KMS-11 (cell line): ENCODE data around the gene HERC6.

Experiments
- H2AFZ ChIP-seq: fragments of 200-600 bp; sonication (generic); 2 replicates; pipeline ENCODE4 v1.6.1; 2016; ENCODE audit warnings: antibody characterized with exemption, mixed run types, low read depth
- H3K27ac ChIP-seq: fragments of 200-600 bp; sonication (generic); 2 replicates; pipeline ENCODE4 v1.6.1; 2016; ENCODE audit warnings: mild to moderate bottlenecking, mixed run types
- H3K27me3 ChIP-seq: fragments of 200-600 bp; sonication (generic); 2 replicates; pipeline ENCODE4 v1.6.1; 2017; ENCODE audit warnings: mild to moderate bottlenecking, low read depth, mixed run types, moderate library complexity; ENCODE audit not compliant: insufficient read depth
- H3K36me3 ChIP-seq: fragments of 200-600 bp; sonication (generic); 2 replicates; pipeline ENCODE4 v1.6.1; 2017; ENCODE audit warnings: mild to moderate bottlenecking, mixed run types; ENCODE audit not compliant: insufficient read depth
- H3K4me1 ChIP-seq: fragments of 200-600 bp; sonication (generic); 2 replicates; pipeline ENCODE4 v1.6.1; 2016; ENCODE audit warnings: mild to moderate bottlenecking, low read depth, mixed run types; ENCODE audit not compliant: poor library complexity, severe bottlenecking
- H3K4me2 ChIP-seq: fragments of 200-600 bp; sonication (generic); 2 replicates; pipeline ENCODE4 v1.7.0; 2016; ENCODE audit warnings: mild to moderate bottlenecking, mixed run types
- H3K4me3 ChIP-seq: fragments of 200-600 bp; sonication (generic); IDR thresholded peaks from 2 replicates; pipeline ENCODE4 v1.6.1; 2017; ENCODE audit warnings: low read depth, low read length, mixed read lengths; ENCODE audit not compliant: insufficient read depth
- H3K79me2 ChIP-seq: fragments of 200-600 bp; sonication (generic); 2 replicates; pipeline ENCODE4 v1.6.1; 2016; ENCODE audit warnings: low read depth, mixed run types; ENCODE audit not compliant: insufficient read depth
- H3K9ac ChIP-seq: fragments of 200-600 bp; sonication (generic); 2 replicates; pipeline ENCODE4 v1.6.1; 2016; ENCODE audit warnings: mild to moderate bottlenecking, mixed run types
- H4K20me1 ChIP-seq: fragments of 200-600 bp; sonication (generic); 2 replicates; pipeline ENCODE4 v1.6.1; 2016; ENCODE audit warnings: mild to moderate bottlenecking, mixed run types; ENCODE audit not compliant: insufficient read depth
- TF ChIP-seq, protein P1 (sequence below): fragments of 200-600 bp; sonication (generic); conservative IDR thresholded peaks from 2 replicates; pipeline ENCODE4 v1.6.1; 2017; ENCODE audit warnings: low read depth, mild to moderate bottlenecking, antibody characterized with exemption, low read length, moderate library complexity, mixed read lengths

Gene HERC6

DNA sequence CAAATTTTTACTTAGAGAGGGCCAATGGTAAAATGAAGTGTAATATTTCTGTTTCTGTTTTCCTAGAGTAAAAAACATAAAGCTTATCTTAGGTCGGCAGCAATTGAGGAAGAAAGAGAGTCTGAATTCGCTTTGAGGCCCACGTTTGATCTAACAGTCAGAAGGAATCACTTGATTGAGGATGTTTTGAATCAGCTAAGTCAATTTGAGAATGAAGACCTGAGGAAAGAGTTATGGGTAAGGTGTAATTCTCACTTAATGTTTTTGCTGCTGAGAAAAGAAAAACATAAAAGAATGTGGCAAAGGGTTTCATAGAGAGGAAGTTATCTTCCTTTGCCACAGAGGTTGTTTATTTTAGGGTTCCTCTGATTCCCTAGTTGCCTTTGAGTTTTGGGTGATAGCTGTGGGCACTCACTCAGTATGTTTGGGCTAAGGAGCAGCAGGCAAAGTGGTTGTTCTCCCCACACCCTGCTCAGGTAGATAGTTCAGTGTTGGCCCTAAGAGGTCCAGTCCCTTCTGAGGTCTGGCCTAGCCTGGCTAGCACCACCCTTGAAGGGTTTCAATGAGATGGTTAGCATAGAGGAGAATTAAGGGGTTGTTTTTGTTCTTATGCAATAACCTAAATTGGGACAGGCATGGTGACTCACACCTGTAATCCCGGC lies 110.6 kb downstream of the HERC6 start:
- no peaks in the 10 kb centered on the region for H3K79me2 ChIP-seq

More for the DNA sequence above, 110.6 kb downstream of the HERC6 start:
- no peak overlapping the region for H2AFZ ChIP-seq
- no peaks in the 10 kb centered on the region for H3K36me3 ChIP-seq
- TF ChIP-seq, protein P1, sequence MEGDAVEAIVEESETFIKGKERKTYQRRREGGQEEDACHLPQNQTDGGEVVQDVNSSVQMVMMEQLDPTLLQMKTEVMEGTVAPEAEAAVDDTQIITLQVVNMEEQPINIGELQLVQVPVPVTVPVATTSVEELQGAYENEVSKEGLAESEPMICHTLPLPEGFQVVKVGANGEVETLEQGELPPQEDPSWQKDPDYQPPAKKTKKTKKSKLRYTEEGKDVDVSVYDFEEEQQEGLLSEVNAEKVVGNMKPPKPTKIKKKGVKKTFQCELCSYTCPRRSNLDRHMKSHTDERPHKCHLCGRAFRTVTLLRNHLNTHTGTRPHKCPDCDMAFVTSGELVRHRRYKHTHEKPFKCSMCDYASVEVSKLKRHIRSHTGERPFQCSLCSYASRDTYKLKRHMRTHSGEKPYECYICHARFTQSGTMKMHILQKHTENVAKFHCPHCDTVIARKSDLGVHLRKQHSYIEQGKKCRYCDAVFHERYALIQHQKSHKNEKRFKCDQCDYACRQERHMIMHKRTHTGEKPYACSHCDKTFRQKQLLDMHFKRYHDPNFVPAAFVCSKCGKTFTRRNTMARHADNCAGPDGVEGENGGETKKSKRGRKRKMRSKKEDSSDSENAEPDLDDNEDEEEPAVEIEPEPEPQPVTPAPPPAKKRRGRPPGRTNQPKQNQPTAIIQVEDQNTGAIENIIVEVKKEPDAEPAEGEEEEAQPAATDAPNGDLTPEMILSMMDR = no peak
- no peaks in the 10 kb centered on the region for H3K27me3 ChIP-seq
- H3K4me2 ChIP-seq = no peak overlapping the region
- no peak overlapping the region for H3K9ac ChIP-seq
- no peak overlapping the region for H3K27ac ChIP-seq
- no peaks in the 10 kb centered on the region for H3K4me1 ChIP-seq
- no peak overlapping the region for H3K4me3 ChIP-seq
- no peaks in the 10 kb centered on the region for H4K20me1 ChIP-seq
